NCI-H2171 treated with DMSO at 0.1 percent for 48 hours (cell line): ENCODE measurements around the gene TRIM72.
"Not testable (repeated sequence)": the region's sequence is repeated elsewhere in the genome, so short reads cannot be mapped to it uniquely, and the experiment has no call there.

Experiments used
- DNase-seq: peaks from one replicate; lab custom pipeline; 2025; lab: John Stamatoyannopoulos, UW

Gene TRIM72

DNA sequence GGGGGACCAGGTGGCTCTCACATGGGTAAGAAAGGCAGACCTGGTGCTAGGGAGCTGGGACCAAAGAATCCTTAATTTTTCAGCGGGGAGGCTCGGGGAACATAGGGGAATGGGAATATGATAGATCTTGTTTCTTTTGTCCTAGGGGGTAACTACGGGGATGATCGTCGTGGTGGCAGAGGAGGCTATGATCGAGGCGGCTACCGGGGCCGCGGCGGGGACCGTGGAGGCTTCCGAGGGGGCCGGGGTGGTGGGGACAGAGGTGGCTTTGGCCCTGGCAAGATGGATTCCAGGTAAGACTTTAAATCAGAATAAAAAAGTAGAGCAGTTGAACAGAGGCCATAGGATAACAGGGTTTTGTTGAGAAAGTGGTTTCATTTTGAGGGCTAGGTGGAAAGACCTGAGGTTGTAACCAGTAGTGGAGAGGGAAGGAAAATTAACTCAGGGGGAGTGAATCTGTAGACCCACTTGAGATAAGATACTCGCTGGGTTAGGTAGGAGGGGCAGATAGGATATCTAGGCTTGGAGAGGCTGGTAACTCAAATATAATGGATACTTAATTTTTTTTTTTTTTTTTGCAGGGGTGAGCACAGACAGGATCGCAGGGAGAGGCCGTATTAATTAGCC is 23.0 kb upstream of the TRIM72 start:
- DNase-seq, result no peak

DNA sequence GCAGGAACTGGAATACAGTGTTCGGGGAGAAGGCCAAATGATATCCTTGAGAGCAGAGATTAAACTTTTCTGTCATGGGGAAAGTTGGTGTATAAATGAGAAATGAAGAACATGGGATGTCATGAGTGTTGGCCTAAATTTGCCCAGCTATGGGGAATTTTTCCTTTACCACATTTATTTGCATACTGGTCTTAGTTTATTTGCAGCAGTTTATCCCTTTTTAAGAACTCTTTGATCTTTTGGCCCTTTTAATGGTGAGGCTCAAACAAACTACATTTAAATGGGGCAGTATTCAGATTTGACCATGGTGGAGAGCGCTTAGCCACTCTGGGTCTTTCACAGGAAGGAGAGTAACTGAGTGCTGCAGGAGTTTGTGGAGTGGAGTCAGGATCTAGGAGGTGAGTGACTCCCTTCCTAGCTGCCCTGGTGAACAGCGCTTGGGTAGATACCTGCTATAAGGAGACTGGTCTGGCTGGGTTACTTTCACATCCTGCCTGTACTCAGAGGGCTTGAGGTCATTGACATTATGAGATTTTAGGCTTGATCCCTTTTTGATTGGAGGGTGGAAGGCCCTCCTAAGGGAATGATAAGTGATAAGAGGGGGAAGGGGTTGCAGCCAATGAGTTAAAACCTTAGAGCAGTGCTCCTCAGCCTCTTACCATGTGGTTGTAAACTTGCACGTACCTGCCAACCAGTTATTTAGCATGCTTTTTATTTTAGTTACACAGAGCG is 22.1 kb upstream of the TRIM72 start:
- no peak for DNase-seq

- DNase-seq, result no peak
Observed at GRCh38 chr16:31192856-31193642, 20.9 kb upstream of the TRIM72 start.

DNA sequence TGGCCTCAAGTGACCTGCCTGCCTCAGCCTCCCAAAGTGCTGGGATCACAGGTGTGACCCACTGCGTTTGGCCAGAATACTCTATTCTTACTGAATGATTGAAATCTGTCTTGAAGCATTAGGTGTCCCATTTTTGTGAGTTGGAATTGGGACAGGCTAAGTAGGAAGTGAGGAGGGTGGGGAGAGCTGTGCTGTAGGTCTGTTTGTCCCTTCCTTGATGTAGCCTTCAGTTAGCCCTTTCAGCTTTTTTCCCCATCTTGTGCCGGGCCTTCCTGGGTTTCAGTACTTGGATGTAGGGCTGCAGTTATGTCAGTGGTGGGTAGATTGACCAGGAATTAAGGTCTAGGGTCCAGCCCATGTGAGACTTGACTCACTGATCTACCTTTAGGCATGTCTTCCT is 20.0 kb upstream of the TRIM72 start:
- no peak for DNase-seq

DNA sequence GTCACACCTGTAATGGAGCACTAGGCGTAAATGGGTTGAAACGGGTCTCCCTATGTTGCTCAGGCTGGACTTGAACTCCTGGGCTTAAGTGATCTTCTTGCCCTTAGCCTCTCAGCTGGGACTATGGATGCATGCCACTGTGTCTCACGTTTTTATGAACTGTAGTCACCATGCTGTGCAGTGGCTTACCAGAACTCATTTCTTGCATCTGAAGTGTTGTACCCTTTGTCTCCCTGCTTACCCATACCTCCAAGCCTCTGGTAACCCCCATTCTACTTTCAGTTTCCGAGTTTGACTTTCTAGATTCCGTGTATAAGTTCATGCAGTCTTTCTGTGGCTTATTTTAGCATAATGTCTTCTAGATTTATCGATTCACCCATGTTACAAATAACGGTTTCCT is 19.0 kb upstream of the TRIM72 start:
- DNase-seq, result no peak

DNA sequence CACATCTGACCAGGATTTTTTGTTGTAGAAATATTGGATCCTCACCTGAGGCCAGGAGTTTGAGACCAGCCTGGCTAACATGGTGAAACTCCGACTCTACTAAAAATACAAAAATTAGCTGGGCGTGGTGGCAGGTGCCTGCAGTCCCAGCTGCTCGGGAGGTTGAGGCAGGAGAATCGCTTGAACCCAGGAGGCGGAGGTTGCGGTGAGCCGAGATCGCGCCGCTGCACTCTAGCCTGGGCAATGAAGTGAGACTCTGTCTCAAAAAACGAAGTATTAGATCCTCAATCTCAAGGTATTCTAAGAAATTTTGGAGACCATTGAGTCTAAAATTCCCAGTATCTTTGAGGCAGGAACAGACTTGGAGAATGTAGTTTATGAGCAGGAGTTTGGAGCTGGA is 18.1 kb upstream of the TRIM72 start:
- not testable (repeated sequence) for DNase-seq

DNA sequence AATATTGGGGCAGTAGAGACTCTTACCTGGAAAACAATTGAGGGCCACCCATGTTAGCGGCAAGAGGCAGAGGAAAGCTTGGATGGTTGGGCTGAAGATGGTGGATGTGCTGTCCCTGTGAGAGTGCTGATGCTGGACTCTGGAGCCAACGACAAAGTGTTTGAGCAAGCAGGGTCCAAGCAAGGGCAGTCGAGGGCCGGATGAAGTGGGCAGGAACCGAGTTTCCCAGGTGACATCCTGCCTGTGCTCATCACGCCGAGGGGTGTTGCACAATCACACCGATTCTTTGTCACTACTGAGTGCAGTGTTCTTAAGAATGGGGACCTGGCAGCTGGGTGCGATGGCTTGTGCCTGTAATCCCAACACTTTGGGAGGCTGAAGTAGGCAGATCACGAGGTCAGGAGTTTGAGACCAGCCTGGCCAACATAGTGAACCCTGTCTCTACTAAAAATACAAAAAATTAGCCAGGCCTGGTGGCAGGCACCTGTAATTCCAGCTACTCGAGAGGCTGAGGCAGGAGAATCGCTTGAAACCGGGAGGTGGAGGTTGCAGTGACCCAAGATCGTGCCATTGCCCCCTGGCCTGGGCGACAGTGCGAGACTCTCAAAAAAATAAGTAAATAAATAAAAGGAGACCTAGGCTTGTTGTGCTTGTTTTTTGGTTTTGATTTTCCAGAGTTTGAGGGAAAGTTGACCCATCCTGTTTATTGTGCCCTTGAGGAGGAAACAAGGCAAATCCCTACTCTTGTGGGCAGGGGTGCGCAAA is 17.4 kb upstream of the TRIM72 start:
- no peak for DNase-seq

DNA sequence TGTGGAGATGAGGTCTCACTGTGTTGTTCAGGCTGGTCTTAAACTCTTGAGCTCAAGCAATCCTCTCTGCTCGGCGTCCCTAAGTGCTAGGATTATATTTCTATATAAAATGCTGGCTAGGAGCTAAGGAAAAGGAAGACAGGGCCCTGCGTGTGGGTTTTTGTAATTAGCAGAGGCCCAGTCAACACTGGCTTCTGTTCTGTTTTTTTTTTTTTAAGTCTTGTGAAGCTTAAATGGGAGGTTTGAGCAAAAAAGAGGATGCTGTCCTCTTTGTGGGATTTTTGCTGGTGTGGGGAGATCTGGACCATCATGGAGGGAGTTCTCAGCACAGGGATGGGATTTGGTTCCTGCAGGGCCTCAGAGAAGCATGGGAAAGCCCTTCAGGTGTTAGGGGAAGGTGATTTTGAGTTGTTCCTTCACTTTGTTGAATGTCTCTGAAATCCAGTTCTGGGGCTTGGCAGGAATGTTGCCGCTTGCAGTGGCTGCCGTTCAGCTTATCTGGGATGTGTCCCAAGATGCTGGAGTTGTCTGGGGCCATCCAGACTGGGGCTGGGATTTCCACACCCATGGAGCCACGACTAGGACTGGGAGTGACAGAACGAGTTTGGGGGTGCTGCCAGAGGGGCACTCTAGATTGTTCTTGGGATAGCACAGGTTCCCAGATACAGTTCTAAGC is 15.6 kb upstream of the TRIM72 start:
- no peak for DNase-seq

- no peak for DNase-seq
Observed at GRCh38 chr16:31199430-31200041, 14.4 kb upstream of the TRIM72 start.

DNA sequence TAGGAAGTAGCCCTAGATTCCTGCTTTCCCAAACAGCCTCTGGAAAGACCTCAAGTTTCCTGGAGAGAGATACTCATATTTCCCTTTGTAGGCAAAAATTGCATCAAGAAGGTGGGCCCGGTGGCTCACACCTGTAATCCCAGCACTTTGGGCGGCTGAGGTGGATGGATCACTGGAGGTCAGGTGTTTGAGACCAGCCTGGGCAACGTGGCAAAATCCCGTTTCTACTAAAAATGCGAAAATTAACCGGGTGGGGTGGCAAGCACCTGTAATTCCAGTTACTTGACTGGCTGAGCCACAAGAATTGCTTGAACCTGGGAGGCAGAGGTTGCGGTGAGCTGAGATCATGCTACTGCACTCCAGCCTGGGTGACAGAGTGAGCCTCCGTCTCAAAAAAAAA is 13.8 kb upstream of the TRIM72 start:
- not testable (repeated sequence) for DNase-seq

- DNase-seq, result no peak
Observed at GRCh38 chr16:31200821-31201568, 12.9 kb upstream of the TRIM72 start.

DNA sequence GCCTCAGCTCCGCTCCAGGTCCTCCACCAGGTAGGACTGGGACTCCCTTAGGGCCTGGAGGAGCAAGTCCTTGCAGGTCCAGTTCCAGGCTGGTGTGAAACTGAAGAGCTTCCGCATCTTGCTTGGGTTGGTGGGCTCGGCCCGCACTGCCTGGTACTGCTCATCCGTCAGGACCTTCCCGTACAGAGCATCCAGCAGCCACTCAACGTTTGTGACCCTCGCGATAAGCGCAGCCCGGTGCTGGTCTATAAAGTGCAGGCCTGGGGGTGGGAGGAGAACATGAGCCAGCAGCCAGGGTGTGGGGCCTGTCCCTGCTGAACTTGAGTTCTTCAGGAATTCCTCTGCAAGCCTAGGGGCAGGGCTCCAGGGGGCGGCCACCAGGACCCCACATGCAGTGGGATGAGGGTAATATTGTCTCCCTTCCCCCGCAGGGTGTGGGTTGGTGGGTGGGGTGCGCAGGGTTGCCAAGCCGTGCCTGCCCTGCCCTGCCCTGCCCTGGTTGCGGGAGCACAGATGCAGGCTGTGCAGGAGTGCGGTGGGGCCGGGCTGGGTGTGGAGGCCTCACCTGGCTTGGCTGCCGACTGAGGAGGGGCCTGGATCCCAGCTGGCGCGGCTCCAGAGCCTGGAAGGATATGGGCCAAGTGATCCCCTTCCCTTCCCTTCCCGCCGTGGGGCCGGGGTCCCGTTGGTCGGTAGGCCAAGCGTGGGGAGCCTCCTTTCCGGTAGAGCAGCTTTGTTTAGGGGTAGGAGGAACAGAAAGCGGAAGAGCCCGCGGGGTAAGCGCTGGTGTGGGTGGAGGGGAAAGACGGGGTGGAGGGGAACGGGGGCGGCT is 12.1 kb upstream of the TRIM72 start:
- DNase-seq, result no peak

- DNase-seq, result no peak
Observed at GRCh38 chr16:31202414-31203375, 11.2 kb upstream of the TRIM72 start, which contains the start of gene PYCARD. Gene PYCARD (minus strand): TSS chr16:31202760. CDS start chr16:31202690, 70 bp downstream.

DNA sequence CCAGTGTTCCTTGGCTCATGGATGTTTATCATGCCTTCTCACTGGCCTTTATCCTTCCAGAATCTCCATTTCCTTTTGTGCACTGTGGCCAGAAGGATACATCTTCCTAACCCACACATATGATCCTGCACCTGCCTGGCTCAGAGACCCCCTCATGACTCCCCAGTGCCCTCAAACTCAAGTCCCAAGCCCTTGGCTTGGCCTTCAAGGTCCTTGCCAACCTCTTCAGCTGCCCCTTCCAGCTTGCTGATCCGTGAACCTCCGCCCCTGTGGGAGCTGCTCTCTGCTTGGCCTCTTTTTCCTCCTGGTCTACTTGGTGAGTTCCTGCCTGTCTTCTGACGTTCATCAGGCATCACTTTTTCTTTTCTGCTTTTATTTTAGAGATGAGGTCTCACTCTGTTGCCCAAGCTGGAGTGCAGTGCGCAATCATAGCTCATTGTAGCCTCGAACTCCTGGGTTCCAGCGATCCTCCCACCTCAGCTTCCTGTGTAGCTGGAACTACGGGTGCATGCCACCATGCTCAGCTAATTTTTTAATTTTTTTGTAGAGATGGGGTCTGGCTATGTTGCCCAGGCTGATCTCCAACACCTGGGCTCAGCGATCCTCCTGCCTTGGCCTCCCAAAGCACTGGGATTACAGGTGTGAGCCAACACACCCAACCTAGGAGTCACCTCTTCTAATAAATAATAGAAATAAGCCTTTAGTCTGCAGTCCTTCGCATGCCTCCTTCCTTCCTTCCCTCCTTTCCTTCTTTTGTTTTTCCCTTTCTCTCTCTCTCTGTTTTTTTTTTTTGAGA is 8.8 kb upstream of the TRIM72 start:
- DNase-seq, result no peak

DNA sequence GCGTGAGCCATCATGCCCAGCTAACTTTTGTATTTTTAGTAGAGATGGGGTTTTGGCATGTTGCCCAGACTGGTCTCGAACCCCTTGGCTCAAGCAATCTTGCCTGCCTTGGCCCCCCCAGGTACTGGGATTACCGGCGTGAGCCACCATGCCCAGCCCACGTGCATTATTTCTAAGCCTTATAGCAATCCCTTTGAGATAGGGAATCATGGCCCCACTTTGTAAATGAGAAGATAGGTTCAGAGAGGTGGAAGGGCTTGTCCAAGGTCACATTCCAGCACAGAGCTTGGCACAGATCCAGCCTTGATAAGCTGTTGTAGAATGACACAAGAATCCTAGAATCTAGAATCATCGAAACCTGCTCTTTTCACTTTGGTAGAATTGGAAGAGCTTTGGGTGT is 7.1 kb upstream of the TRIM72 start:
- no peak for DNase-seq

DNA sequence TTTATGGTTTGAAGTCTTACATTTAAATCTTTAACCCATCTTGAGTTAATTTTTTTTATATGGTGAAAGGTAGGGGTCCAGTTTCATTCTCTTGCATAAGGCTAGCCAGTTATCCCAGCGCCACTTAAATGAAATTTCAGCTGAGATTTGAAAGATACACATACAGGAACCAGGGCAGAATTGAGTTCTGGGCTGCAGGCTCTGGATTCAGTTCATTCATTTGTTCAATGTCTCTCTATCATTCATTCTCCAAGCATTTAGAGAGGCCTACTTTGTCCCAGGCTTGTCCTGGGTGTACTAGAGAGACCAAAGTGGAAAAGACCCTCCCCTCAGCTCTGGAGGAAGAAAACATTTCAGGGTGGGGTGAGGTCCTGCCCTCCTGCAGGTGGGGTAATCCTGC is 577 bp upstream of the TRIM72 start:
- no peak for DNase-seq

DNA sequence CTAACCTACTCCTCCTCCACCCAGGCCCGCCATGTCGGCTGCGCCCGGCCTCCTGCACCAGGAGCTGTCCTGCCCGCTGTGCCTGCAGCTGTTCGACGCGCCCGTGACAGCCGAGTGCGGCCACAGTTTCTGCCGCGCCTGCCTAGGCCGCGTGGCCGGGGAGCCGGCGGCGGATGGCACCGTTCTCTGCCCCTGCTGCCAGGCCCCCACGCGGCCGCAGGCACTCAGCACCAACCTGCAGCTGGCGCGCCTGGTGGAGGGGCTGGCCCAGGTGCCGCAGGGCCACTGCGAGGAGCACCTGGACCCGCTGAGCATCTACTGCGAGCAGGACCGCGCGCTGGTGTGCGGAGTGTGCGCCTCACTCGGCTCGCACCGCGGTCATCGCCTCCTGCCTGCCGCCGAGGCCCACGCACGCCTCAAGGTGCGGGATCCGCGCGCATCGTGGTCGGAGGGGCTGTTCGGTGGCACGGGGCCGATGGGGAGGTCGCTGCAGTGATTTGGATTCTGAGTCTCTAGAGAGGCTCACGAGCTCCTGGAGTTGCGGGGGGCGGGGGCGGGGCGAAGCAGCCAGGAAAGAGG is 878 bp downstream of the TRIM72 start:
- no peak for DNase-seq
